Mammary epithelial cell (primary cell): ENCODE results near the gene SLC22A17.
"Not testable (repeated sequence)": the region's sequence is repeated elsewhere in the genome, so short reads cannot be mapped to it uniquely, and the experiment has no call there.

Experiments
- CTCF ChIP-seq, 2 donors: IDR thresholded peaks in 1 of 2; conservative IDR thresholded peaks in 1 of 2; 2 replicates each; pipeline ENCODE4 v1.5.1; 2011 to 2012; ENCODE audit warnings: inconsistent platforms in 2 of 2, low read length in 2 of 2, mild to moderate bottlenecking in 2 of 2, control low read depth in 1 of 2, low read depth in 1 of 2; ENCODE audit not compliant: insufficient read depth in 1 of 2; ENCODE audit errors: extremely low read depth in 1 of 2
- EZH2 ChIP-seq: IDR thresholded peaks from 2 replicates; pipeline ENCODE4 v1.6.1; 2012; ENCODE audit warnings: low read length, inconsistent platforms, borderline replicate concordance

DNA sequence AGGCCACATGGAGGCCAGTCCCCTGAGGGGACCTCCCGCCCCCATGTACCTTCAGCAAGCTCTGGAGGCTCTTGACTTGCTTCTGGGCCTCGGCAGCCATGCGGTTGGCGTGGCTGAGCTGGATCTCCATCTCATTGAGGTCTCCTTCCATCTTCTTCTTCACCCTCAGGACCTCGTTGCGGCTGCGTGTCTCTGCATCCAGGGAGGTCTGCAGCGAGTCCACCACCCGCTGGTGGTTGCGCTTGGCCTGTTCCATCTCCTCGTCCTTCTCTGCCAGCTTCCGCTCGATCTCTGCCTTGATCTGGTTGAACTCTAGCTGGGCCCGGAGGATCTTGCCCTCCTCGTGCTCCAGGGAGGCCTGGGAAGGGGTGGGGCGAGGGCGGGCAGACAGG, 33.6 kb upstream of the SLC22A17 start:
- not testable (repeated sequence) for TF ChIP-seq CTCF (conservative IDR thresholded peaks at IDR 0.05 in 1 of 2, IDR thresholded peaks at IDR 0.05 in 1 of 2; ENCODE audit: extremely low read depth in 1 of 2, insufficient read depth in 1 of 2, low read depth in 1 of 2, low read length in 2 of 2); EZH2
